GM18507 (cell line): Measurements from ENCODE around the gene PIGO.

Experiments
- DNase-seq: peaks from one replicate; pipeline ENCODE4 v3.0.0; 2011; ENCODE audit warnings: low read depth; ENCODE audit not compliant: insufficient read length; ENCODE audit errors: extremely low spot score
- FAIRE-seq: peaks from 2 replicates; lab custom pipeline; 2011; peaks lifted over from hg19 to GRCh38; lab: Jason Lieb, UNC

PIGO gene

DNA sequence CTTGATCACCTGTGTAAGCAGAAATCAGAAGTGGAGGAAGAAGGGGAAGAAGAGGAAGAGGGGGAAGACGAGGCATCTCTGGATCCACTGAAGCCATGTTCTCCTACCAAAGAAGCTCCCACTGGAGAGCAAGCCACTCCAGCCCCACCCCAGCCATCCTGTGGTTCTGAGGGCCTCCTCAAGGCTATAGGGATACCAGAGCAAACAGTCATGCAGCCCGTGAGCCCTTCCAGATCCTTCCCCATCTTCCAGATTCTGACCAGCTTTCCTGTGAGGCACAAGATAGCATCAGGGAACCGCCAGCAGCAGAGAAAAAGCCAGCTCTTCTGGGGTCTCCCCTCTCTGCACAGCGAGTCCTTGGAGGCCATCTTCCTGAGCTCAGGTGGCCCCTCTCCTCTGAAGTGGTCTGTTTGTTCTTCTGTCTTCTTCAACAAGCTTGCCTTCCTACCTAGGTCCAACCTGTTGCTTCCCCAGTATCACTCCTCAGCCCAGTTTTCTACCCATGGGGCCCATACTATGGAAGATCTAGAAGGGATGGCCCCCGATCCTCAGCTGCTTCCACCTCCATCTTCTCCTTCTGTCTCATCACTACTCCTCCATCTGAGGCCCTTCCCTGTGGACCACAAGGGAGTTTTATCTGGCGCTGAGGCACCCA is 53.4 kb downstream of the PIGO start:
- FAIRE-seq = no peak
- no peak for DNase-seq

DNA sequence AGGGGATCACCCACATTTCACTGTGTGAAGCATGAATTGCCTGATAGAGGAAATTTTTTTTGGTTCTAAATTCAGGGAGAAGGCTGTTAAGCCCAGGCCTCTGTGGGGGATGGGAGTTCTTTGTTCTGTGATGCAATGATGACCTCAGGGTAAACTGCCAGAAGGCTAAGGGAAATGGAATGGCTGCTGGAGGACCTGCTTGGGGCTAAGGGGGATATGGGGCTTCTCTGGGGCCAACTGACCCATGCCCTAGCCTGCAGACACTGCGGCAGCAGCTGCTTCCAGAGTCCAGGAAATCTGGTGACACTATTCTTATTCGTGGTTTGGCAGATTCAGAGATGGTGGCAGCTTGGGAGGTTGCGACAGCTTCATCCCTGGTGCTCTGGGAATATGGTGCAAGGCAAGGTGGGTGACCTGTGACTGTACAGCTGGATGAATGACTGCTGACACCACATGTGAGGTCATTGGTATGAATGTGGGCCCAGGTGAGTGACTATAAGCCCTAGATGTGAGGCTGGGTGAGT is 54.2 kb downstream of the PIGO start:
- no peak for FAIRE-seq
- no peak for DNase-seq
